PFSK-1 (cell line): Measurements from ENCODE around the gene DBF4.

Experiments used
- POLR2AphosphoS5 ChIP-seq: IDR thresholded peaks from 2 replicates; pipeline ENCODE4 v1.6.1; 2012; ENCODE audit warnings: low read depth, mild to moderate bottlenecking, control low read depth, low read length, moderate library complexity
- REST ChIP-seq, 2 experiments: IDR thresholded peaks; 2 replicates each; pipeline versions ENCODE4 v1.6.1 to v1.8.0; 2011 to 2012; ENCODE audit warnings: low read depth in 2 of 2, low read length in 2 of 2, control low read depth in 1 of 2, inconsistent platforms in 1 of 2, mild to moderate bottlenecking in 1 of 2, moderate library complexity in 1 of 2; ENCODE audit not compliant: insufficient read depth in 1 of 2
- SIN3A ChIP-seq: IDR thresholded peaks from 2 replicates; pipeline ENCODE4 v1.6.1; 2012; ENCODE audit warnings: mild to moderate bottlenecking, low read length, moderate library complexity, borderline replicate concordance; ENCODE audit not compliant: insufficient read depth
- TAF1 ChIP-seq: IDR thresholded peaks from 2 replicates; pipeline ENCODE4 v1.6.1; 2012; ENCODE audit warnings: low read length, control low read depth, borderline replicate concordance; ENCODE audit not compliant: insufficient read depth

GRCh38 chr7:87934699-87935383, 58.5 kb downstream of the DBF4 start:
- no peak for TF ChIP-seq REST (IDR thresholded peaks at IDR 0.05; ENCODE audit: insufficient read depth in 1 of 2, low read depth in 2 of 2, low read length in 2 of 2)
- TF ChIP-seq POLR2AphosphoS5 = no peak
- TF ChIP-seq TAF1 = no peak
- TF ChIP-seq SIN3A = no peak
